Neural progenitor cell (in vitro differentiated cells): ENCODE results near the gene MANSC4.

Source experiments
- CTCF ChIP-seq: fragments of 200-600 bp; sonication (generic); IDR thresholded peaks from 2 replicates; pipeline ENCODE4 v1.5.1; 2017; ENCODE audit warnings: antibody characterized with exemption, mild to moderate bottlenecking
- EZH2 ChIP-seq: fragments of 200-600 bp; sonication (generic); IDR thresholded peaks from 2 replicates; pipeline ENCODE4 v1.6.1; 2017; ENCODE audit warnings: antibody characterized with exemption, mild to moderate bottlenecking, moderate library complexity

GRCh38 chr12:27824126-27824842, 44.2 kb upstream of the MANSC4 start:
- TF ChIP-seq CTCF (no peak), EZH2 (no peak)
